Measurements from ENCODE around the gene PRB2. TPM values are rescaled to one million over a fixed set of nuclear protein-coding genes. Genes with fewer than 3 reads are reported as not detected.
"Not testable (repeated sequence)": the region's sequence is repeated elsewhere in the genome, so short reads cannot be mapped to it uniquely, and the experiment has no call there.

PRB2 gene
- total RNA-seq (2021; fragmentation: NEBNext Ultra II Directional; extraction: Animal tissue kit (Norgen Biotek cat#: 25700)): not detected
- long read RNA-seq: 0 reads

DNA sequence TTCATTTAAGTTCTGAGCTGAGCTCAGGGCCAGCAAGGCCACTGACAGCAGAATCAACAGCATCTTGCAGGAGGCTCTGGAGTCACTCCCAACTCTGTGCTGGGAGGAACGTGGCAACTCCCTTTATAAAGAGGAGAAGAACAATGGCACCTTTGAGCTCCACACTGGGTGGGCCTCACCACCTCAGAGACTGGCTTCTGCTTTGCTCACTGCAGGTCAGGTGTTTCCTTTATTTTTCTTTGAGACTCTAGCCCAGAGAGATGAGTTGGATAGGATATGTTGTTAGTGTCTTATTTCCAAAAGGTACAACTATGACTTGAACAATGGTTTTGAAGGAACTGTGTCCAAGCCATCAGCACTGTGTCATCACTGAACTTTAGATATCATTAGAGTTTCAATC is at the start of gene PRB2:
PRB2 (minus strand) TSS at position 101 of the 400 bp plus-strand sequence; CDS start at position 63, 38 bp downstream.
- H3K4me1 Mint-ChIP-seq (ENCODE audit: low read depth); DNase-seq; H3K4me3 Mint-ChIP-seq; H3K9me3 Mint-ChIP-seq; H3K27ac Mint-ChIP-seq; H3K36me3 Mint-ChIP-seq (ENCODE audit: low read depth); H3K27me3 Mint-ChIP-seq (ENCODE audit: insufficient read depth): not testable (repeated sequence)

DNA sequence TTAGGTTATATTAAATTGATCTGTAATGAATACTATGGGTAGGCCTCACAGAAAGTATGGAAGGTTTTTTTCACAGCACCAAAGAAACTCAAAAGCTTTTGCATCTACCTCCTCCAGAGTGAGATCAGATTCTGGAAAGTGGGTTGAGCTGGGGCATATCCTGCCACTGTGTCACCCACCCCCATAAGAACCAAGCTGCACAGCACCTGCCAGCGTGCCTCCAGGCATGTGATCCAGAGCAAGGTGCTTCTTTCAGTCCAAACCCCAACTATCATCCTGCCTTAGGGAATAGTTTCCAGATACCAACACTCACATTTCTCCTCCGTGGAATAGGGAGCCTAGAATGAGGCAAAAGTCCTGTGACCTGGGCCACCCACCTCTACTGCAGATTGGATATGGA is 42.6 kb upstream of the PRB2 start:
- TF ChIP-seq, protein P1, sequence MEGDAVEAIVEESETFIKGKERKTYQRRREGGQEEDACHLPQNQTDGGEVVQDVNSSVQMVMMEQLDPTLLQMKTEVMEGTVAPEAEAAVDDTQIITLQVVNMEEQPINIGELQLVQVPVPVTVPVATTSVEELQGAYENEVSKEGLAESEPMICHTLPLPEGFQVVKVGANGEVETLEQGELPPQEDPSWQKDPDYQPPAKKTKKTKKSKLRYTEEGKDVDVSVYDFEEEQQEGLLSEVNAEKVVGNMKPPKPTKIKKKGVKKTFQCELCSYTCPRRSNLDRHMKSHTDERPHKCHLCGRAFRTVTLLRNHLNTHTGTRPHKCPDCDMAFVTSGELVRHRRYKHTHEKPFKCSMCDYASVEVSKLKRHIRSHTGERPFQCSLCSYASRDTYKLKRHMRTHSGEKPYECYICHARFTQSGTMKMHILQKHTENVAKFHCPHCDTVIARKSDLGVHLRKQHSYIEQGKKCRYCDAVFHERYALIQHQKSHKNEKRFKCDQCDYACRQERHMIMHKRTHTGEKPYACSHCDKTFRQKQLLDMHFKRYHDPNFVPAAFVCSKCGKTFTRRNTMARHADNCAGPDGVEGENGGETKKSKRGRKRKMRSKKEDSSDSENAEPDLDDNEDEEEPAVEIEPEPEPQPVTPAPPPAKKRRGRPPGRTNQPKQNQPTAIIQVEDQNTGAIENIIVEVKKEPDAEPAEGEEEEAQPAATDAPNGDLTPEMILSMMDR (IDR thresholded peaks at IDR 0.05): no peak
- Mint-ChIP-seq H3K36me3 (ENCODE audit: low read depth) (no peaks in the 10 kb centered on the region), H3K27ac (no peak overlapping the region), H3K4me1 (ENCODE audit: low read depth) (no peaks in the 10 kb centered on the region), H3K4me3 (no peak overlapping the region), H3K27me3 (ENCODE audit: insufficient read depth) (peaks cover 4% of the 10 kb centered on the region; the same call in 1 of the 2 replicates), H3K9me3 (peaks cover 4% of the 10 kb centered on the region)
- no peak for DNase-seq

DNA sequence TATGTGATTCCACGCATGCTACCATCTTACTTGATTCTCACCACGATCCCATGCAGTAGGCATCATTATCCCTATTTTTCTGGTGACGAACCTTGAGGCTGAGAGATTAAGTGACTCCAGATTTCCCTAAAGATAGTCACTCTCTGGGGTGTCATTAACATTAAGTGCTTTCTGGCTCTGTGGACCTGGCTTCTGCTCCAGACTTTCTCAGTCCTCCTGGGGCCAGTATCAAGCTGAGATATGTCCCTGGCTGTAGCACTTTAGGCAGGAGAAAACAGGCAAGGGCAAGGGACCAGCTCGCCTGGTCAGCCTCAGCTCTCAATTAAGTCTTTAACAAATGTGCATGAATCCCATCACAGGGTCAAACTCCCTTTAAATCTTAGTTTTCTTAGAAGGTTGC is 38.3 kb upstream of the PRB2 start:
- H3K36me3 Mint-ChIP-seq (ENCODE audit: low read depth): no peaks in the 10 kb centered on the region

DNA sequence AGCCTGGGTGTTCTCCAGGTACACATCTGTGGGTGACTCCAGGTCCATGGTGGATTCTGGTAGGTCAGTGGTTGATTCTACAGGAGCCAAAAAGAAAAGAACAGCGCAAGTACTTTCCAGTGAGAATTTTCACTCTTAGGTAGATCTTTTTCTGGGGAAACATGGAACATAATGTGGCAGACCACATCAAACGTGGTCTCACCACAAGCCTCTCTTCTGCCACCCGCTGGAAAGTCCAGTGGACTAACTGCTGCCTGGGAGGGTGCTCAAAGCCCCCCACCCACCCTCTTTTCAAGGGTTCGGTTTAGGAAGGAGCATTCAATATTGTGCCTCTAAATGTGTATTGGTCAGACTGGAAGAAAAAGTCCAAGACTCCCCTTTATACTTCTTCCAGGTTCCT is 36.1 kb upstream of the PRB2 start:
- TF ChIP-seq, protein P1 (IDR thresholded peaks at IDR 0.05): no peak
- peaks cover 4% of the 10 kb centered on the region for H3K27me3 Mint-ChIP-seq (ENCODE audit: insufficient read depth)
- DNase-seq: no peak
- no peak overlapping the region for H3K27ac Mint-ChIP-seq
- no peaks in the 10 kb centered on the region for H3K4me1 Mint-ChIP-seq (ENCODE audit: low read depth)
- H3K4me3 Mint-ChIP-seq: no peak overlapping the region
- H3K36me3 Mint-ChIP-seq (ENCODE audit: low read depth): no peaks in the 10 kb centered on the region
- no peaks in the 10 kb centered on the region; the same call in none of the 2 replicates for H3K9me3 Mint-ChIP-seq

More for the DNA sequence above, 38.3 kb upstream of the PRB2 start:
- Mint-ChIP-seq H3K27me3 (ENCODE audit: insufficient read depth) (peaks cover 4% of the 10 kb centered on the region), H3K4me1 (ENCODE audit: low read depth) (no peaks in the 10 kb centered on the region), H3K9me3 (peaks cover 4% of the 10 kb centered on the region), H3K4me3 (no peak overlapping the region), H3K27ac (no peak overlapping the region)
- DNase-seq: no peak
- TF ChIP-seq, protein P1 (IDR thresholded peaks at IDR 0.05): no peak

DNA sequence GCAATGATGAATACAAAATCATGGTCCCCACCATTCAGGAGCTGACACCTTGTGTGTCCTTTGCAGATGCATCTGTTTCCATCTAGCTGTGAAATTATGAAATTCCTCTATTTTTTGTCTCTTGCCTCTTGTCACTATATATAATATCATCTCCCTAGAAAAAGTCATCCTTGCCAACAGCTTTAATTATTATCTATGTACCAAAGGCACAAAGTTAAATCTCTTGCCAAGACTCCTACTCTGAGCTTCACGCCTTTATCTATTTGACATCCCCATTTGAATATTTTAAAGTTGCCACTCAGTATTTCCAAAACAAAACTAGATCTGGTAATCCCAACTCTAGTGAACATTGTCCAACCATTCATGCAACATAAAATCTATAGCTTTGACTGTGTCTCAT is 32.0 kb upstream of the PRB2 start:
- Mint-ChIP-seq H3K4me1 (ENCODE audit: low read depth) (no peaks in the 10 kb centered on the region), H3K27me3 (ENCODE audit: insufficient read depth) (no peaks in the 10 kb centered on the region; the same call in 1 of the 2 replicates), H3K36me3 (ENCODE audit: low read depth) (no peaks in the 10 kb centered on the region), H3K27ac (no peak overlapping the region), H3K4me3 (no peak overlapping the region), H3K9me3 (peaks cover 14% of the 10 kb centered on the region)
- TF ChIP-seq, protein P1 (IDR thresholded peaks at IDR 0.05): no peak
- DNase-seq: no peak

DNA sequence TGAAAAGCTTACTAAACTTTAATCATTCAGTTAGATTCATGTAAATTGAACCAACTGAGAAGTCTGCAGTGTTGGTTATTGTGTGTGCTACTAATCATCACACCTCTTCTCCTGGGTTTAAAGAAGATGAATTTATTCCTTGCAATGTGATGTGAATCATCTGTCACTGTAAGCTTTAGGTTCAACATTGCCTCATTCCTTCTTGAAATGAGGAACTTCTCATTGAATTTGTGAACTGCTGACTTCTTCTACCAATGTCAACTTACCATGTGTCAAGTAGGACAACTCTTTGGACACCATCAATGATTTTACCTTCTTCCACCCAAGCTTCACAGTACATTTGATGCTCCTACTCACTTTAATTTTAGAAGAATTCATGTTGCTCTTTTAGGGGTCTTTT is 17.4 kb upstream of the PRB2 start:
- TF ChIP-seq, protein P1 (IDR thresholded peaks at IDR 0.05): no peak
- no peaks in the 10 kb centered on the region for H3K27me3 Mint-ChIP-seq (ENCODE audit: insufficient read depth)
- H3K9me3 Mint-ChIP-seq: peaks cover 40% of the 10 kb centered on the region
- no peak overlapping the region for H3K4me3 Mint-ChIP-seq
- H3K4me1 Mint-ChIP-seq (ENCODE audit: low read depth): no peaks in the 10 kb centered on the region
- H3K36me3 Mint-ChIP-seq (ENCODE audit: low read depth): peaks cover 4% of the 10 kb centered on the region; the same call in 1 of the 2 replicates
- no peak overlapping the region for H3K27ac Mint-ChIP-seq
- DNase-seq: no peak
